ENCODE results near the gene SIPA1L3.

SIPA1L3 gene

DNA sequence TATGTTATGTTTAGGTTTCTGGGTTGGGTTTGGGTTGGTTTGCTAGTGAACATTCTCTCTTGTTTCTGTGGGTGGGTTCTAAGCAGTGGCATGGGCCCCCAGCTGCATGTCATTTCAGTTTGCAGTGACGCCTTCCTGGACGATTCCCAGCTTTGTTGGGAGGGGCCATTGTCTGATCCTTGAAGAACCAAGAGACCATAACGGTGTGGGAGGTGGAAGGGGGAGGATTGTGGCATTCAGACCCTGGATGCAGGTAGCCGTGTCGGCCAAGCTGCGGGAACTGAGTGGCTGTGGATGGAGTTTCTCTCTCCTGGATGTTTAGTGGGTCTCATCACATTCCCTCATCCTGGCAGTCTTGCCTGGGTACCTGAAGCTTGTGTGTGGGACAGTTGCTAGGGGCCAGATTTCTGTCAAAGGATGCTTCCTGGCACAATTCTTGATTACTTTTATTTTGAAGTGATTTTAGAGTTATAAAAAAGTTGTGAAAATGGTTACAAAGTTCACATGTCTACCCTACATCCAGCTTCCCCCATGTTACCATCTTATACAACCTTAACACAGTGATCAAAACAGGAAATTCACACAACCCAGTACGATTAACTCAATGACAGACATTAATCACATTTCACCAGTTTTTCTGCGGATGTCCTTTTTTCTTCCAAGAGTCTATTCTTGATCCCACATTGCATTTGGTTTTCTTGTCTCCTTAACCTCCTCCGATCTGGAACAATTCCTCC, 123.8 kb downstream of the SIPA1L3 start:
- TF ChIP-seq CREB1 (IDR thresholded peaks at IDR 0.05; ENCODE audit: low read depth) (no peak), USF1 (IDR thresholded peaks at IDR 0.05) (no peak), CEBPB (IDR thresholded peaks at IDR 0.05) (no peak), RAD21 (IDR thresholded peaks at IDR 0.05; ENCODE audit: low read depth) (no peak), EGR1 (IDR thresholded peaks at IDR 0.05) (no peak), TCF12 (IDR thresholded peaks at IDR 0.05; ENCODE audit: low read depth) (no peak), FOXM1 (IDR thresholded peaks at IDR 0.05; ENCODE audit: borderline replicate concordance, low read depth) (no peak), EP300 (IDR thresholded peaks at IDR 0.05; ENCODE audit: borderline replicate concordance) (no peak), NFIC (IDR thresholded peaks at IDR 0.05) (no peak), YY1 (IDR thresholded peaks at IDR 0.05; ENCODE audit: low read depth) (no peak), TAF1 (IDR thresholded peaks at IDR 0.05; ENCODE audit: low read depth) (no peak), MAX (IDR thresholded peaks at IDR 0.05) (no peak)
- TF ChIP-seq, protein P1, sequence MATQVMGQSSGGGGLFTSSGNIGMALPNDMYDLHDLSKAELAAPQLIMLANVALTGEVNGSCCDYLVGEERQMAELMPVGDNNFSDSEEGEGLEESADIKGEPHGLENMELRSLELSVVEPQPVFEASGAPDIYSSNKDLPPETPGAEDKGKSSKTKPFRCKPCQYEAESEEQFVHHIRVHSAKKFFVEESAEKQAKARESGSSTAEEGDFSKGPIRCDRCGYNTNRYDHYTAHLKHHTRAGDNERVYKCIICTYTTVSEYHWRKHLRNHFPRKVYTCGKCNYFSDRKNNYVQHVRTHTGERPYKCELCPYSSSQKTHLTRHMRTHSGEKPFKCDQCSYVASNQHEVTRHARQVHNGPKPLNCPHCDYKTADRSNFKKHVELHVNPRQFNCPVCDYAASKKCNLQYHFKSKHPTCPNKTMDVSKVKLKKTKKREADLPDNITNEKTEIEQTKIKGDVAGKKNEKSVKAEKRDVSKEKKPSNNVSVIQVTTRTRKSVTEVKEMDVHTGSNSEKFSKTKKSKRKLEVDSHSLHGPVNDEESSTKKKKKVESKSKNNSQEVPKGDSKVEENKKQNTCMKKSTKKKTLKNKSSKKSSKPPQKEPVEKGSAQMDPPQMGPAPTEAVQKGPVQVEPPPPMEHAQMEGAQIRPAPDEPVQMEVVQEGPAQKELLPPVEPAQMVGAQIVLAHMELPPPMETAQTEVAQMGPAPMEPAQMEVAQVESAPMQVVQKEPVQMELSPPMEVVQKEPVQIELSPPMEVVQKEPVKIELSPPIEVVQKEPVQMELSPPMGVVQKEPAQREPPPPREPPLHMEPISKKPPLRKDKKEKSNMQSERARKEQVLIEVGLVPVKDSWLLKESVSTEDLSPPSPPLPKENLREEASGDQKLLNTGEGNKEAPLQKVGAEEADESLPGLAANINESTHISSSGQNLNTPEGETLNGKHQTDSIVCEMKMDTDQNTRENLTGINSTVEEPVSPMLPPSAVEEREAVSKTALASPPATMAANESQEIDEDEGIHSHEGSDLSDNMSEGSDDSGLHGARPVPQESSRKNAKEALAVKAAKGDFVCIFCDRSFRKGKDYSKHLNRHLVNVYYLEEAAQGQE (IDR thresholded peaks at IDR 0.05; ENCODE audit: low read depth), result no peak

DNA sequence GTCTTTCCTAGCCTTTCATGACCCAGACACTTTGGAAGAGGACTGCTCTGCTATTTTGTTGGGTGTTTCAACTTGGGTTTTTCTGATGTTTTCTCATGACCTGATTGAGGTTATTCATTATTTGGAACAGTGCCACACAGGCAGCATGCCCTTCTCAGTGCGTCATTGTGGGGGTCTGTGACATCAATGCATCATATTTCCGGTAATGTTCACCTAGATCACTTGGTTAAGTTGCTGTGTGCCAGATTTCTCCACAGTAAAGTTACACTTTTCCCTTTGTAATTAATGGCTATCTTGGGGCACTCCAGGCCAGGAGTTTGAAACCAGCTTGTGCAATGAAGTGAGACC, 124.4 kb downstream of the SIPA1L3 start:
- TF ChIP-seq RAD21 (IDR thresholded peaks at IDR 0.05; ENCODE audit: low read depth) (no peak), FOXM1 (IDR thresholded peaks at IDR 0.05; ENCODE audit: borderline replicate concordance, low read depth) (no peak), YY1 (IDR thresholded peaks at IDR 0.05; ENCODE audit: low read depth) (no peak), EP300 (IDR thresholded peaks at IDR 0.05; ENCODE audit: borderline replicate concordance) (no peak), CREB1 (IDR thresholded peaks at IDR 0.05; ENCODE audit: low read depth) (no peak), MAX (IDR thresholded peaks at IDR 0.05) (no peak), TCF12 (IDR thresholded peaks at IDR 0.05; ENCODE audit: low read depth) (no peak), EGR1 (IDR thresholded peaks at IDR 0.05) (no peak), USF1 (IDR thresholded peaks at IDR 0.05) (no peak), NFIC (IDR thresholded peaks at IDR 0.05) (no peak), TEAD4 (IDR thresholded peaks at IDR 0.05) (no peak), CEBPB (IDR thresholded peaks at IDR 0.05) (no peak), ZBTB7A (IDR thresholded peaks at IDR 0.05; ENCODE audit: low read depth) (no peak), TAF1 (IDR thresholded peaks at IDR 0.05; ENCODE audit: low read depth) (no peak)
- TF ChIP-seq, protein P1 (IDR thresholded peaks at IDR 0.05; ENCODE audit: low read depth), result no peak

DNA sequence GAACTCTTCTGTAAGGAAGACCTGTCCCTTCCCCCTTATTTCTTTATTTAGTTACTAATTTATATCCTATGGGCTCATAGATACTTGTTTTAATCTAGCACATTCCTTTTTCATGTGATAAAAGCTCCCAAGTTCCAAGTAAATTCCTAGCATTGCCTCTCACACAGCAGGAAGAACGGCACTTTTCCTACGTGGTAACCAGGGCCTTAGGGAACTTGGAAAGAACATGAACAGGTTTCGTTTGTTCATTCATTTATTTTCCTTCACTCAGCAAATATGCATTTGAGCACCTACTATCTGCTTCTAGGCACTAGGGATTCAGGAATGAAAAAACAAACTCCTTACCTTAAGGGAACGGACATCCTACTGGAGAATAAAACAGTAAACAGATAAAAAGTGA, 125.1 kb downstream of the SIPA1L3 start:
- no peak for TF ChIP-seq MAX (IDR thresholded peaks at IDR 0.05)
- TF ChIP-seq EP300 (IDR thresholded peaks at IDR 0.05; ENCODE audit: borderline replicate concordance), result no peak
- TF ChIP-seq CREB1 (IDR thresholded peaks at IDR 0.05; ENCODE audit: low read depth), result no peak
- TF ChIP-seq EGR1 (IDR thresholded peaks at IDR 0.05), result no peak

DNA sequence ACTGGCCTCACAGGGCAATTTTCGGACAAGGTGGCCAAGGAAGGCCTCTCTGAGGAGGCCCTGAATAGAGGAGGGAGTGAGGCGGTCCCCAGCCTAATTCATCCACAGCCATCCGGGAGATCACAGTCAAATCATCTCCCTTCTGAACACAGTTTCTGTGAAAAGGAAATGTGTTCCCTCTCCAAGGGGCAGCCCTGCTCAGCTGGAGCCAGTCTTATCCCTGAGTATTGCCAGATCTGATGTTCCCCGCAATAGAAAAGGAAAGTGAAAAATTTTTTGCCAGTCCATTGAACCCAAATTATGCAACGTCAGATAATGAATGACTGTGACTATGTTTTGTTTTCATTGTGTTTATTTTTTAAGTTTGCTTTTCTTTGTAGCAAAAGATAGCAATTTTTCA, 125.9 kb downstream of the SIPA1L3 start:
- TF ChIP-seq CREB1 (IDR thresholded peaks at IDR 0.05; ENCODE audit: low read depth), result no peak

- no peak for TF ChIP-seq TCF12 (IDR thresholded peaks at IDR 0.05; ENCODE audit: low read depth)
Observed at GRCh38 chr19:38033658-38034491, 126.9 kb downstream of the SIPA1L3 start.

- TF ChIP-seq YY1 (IDR thresholded peaks at IDR 0.05; ENCODE audit: low read depth) (no peak), FOXM1 (IDR thresholded peaks at IDR 0.05; ENCODE audit: borderline replicate concordance, low read depth) (no peak), RAD21 (IDR thresholded peaks at IDR 0.05; ENCODE audit: low read depth) (no peak), TCF12 (IDR thresholded peaks at IDR 0.05; ENCODE audit: low read depth) (no peak), EP300 (IDR thresholded peaks at IDR 0.05; ENCODE audit: borderline replicate concordance) (no peak), TEAD4 (IDR thresholded peaks at IDR 0.05) (no peak), MAX (IDR thresholded peaks at IDR 0.05) (no peak), TAF1 (IDR thresholded peaks at IDR 0.05; ENCODE audit: low read depth) (no peak), NFIC (IDR thresholded peaks at IDR 0.05) (no peak), CEBPB (IDR thresholded peaks at IDR 0.05) (no peak), ZBTB7A (IDR thresholded peaks at IDR 0.05; ENCODE audit: low read depth) (no peak), USF1 (IDR thresholded peaks at IDR 0.05) (no peak), CREB1 (IDR thresholded peaks at IDR 0.05; ENCODE audit: low read depth) (no peak), EGR1 (IDR thresholded peaks at IDR 0.05) (no peak)
- TF ChIP-seq, protein P1 (IDR thresholded peaks at IDR 0.05; ENCODE audit: low read depth), result no peak
Observed at GRCh38 chr19:38034492-38034860, 127.5 kb downstream of the SIPA1L3 start.

All from Ishikawa (cell line).